ENCODE measurements around the gene POGZ.

DNA sequence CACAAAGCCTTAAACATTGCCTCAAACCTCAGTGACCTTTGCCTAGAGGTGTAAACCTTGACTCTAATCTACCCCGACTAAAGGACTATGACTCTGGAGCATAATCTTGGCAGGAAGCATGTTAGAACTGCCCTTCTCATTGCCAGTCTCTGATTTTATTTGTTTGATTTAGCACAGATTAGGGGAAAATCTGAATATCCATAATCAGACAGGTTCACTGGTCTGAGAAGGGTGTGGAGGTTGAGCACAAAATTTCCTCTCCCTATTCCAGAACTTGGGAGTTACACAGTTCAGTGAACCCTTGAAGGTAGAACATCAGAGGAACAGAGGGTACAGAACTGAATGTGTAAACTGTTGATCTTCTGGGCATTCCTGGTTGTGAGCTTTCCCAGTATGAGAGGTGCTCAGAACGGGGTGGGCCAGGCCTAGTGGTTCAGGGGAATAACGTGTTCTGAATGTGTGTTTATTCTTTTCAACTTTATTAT is 68.2 kb downstream of the POGZ start:
- TF ChIP-seq GATA2 (IDR thresholded peaks at IDR 0.05; ENCODE audit: low read depth, low read length): no peak
- TF ChIP-seq GATA3 (IDR thresholded peaks at IDR 0.05; ENCODE audit: low read depth, low read length): no peak
